ENCODE results near the gene DSTN.

GRCh38 chr20:17568045-17568788, 1.7 kb upstream of the DSTN start:
- TF ChIP-seq CTCF (IDR thresholded peaks at IDR 0.05) (no peak), POLR2AphosphoS5 (IDR thresholded peaks at IDR 0.05; ENCODE audit: low read depth, low read length) (peak; percentile 42; the same call in 1 of the 2 replicates), SIN3A (IDR thresholded peaks at IDR 0.05; ENCODE audit: borderline replicate concordance, insufficient read depth, low read depth, low read length) (no peak)
- TF ChIP-seq, protein P1, sequence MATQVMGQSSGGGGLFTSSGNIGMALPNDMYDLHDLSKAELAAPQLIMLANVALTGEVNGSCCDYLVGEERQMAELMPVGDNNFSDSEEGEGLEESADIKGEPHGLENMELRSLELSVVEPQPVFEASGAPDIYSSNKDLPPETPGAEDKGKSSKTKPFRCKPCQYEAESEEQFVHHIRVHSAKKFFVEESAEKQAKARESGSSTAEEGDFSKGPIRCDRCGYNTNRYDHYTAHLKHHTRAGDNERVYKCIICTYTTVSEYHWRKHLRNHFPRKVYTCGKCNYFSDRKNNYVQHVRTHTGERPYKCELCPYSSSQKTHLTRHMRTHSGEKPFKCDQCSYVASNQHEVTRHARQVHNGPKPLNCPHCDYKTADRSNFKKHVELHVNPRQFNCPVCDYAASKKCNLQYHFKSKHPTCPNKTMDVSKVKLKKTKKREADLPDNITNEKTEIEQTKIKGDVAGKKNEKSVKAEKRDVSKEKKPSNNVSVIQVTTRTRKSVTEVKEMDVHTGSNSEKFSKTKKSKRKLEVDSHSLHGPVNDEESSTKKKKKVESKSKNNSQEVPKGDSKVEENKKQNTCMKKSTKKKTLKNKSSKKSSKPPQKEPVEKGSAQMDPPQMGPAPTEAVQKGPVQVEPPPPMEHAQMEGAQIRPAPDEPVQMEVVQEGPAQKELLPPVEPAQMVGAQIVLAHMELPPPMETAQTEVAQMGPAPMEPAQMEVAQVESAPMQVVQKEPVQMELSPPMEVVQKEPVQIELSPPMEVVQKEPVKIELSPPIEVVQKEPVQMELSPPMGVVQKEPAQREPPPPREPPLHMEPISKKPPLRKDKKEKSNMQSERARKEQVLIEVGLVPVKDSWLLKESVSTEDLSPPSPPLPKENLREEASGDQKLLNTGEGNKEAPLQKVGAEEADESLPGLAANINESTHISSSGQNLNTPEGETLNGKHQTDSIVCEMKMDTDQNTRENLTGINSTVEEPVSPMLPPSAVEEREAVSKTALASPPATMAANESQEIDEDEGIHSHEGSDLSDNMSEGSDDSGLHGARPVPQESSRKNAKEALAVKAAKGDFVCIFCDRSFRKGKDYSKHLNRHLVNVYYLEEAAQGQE (IDR thresholded peaks at IDR 0.05; ENCODE audit: insufficient read depth in 1 of 2, low read depth in 2 of 2, low read length in 1 of 2) = no peak

All from Panc1 (cell line).